ENCODE results near the gene GRK1. TPM values are rescaled to one million over a fixed set of nuclear protein-coding genes. Genes with fewer than 3 reads are reported as not detected.

The GRK1 gene
- total and polyA plus RNA-seq, 2 of the 4 experiments (the other 2 are of a cell fraction), result not detected

GRCh38 chr13:113764793-113765563 lies 98.0 kb downstream of the GRK1 start:
- no peaks in the 10 kb centered on the region for H3K79me1 ChIP-seq (ENCODE audit: low read depth in 1 of 2, low read length in 2 of 2)
- H2AK9ac ChIP-seq (replicated peaks; ENCODE audit: low read depth, low read length, poor library complexity), result no peak overlapping the region
- TF ChIP-seq RFX5 (IDR thresholded peaks at IDR 0.05; ENCODE audit: low read depth, low read length) (no peak), MAZ (IDR thresholded peaks at IDR 0.05; ENCODE audit: borderline replicate concordance, low read depth, low read length) (no peak), ELK1 (IDR thresholded peaks at IDR 0.05; ENCODE audit: borderline replicate concordance, low read depth, low read length) (no peak), CEBPB (IDR thresholded peaks at IDR 0.05; ENCODE audit: low read depth, low read length) (no peak), CTCF (conservative IDR thresholded peaks at IDR 0.05; ENCODE audit: low read depth, low read length) (no peak), POLR2A (IDR thresholded peaks at IDR 0.05; ENCODE audit: low read depth, low read length) (no peak), BHLHE40 (IDR thresholded peaks at IDR 0.05; ENCODE audit: low read depth, low read length) (no peak), FOS (IDR thresholded peaks at IDR 0.05; ENCODE audit: low read depth, low read length) (no peak), RCOR1 (IDR thresholded peaks at IDR 0.05; ENCODE audit: insufficient replicate concordance, low read length) (no peak), MXI1 (IDR thresholded peaks at IDR 0.05; ENCODE audit: borderline replicate concordance, low read depth, low read length) (no peak), USF2 (IDR thresholded peaks at IDR 0.05; ENCODE audit: low read depth, low read length) (no peak), CHD1 (IDR thresholded peaks at IDR 0.05; ENCODE audit: low read depth, low read length) (no peak), MAFK (IDR thresholded peaks at IDR 0.05; ENCODE audit: low read depth, low read length) (no peak), SMC3 (IDR thresholded peaks at IDR 0.05; ENCODE audit: low read depth, low read length) (no peak), NFE2L2 (IDR thresholded peaks at IDR 0.05; ENCODE audit: low read depth, low read length) (no peak), RAD21 (IDR thresholded peaks at IDR 0.05; ENCODE audit: low read length) (no peak)
- H3K18ac ChIP-seq (ENCODE audit: low read depth, low read length), result no peak overlapping the region
- dilution Hi-C loops (cut with HindIII; ENCODE audit: low sequenced_read_pairs, unreplicated experiment), result no loop called here
- H4K91ac ChIP-seq (ENCODE audit: insufficient read depth, low read depth, low read length), result no peak overlapping the region
- no peak overlapping the region for H3K23ac ChIP-seq (ENCODE audit: low read depth, low read length)
- no peak overlapping the region for H2BK15ac ChIP-seq (ENCODE audit: low read depth, low read length)
- no peaks in the 10 kb centered on the region for H4K20me1 ChIP-seq (ENCODE audit: insufficient read depth, low read length)
- no peaks in the 10 kb centered on the region for H3K9me1 ChIP-seq (ENCODE audit: insufficient read depth, low read length)
- H3K4ac ChIP-seq (ENCODE audit: low read depth, low read length), result no peak overlapping the region
- H3K4me1 ChIP-seq (ENCODE audit: control insufficient read depth, insufficient read depth, low read length), result no peaks in the 10 kb centered on the region
- H3K56ac ChIP-seq (ENCODE audit: extremely low read depth, insufficient read depth, low read length), result no peak overlapping the region
- H3K9ac ChIP-seq (ENCODE audit: low read depth, low read length), result no peak overlapping the region
- no peak overlapping the region for H3K27ac ChIP-seq (ENCODE audit: insufficient read depth, low read length)
- no peak overlapping the region for H4K5ac ChIP-seq (ENCODE audit: low read depth, low read length)
- no peak for DNase-seq
- no peak overlapping the region for H2AK5ac ChIP-seq (ENCODE audit: low read depth, low read length)
- peaks cover 2% of the 10 kb centered on the region; the same call in 1 of the 2 replicates for H3K9me3 ChIP-seq (ENCODE audit: control insufficient read depth, insufficient read depth, low read length)
- 89% methylated on average over 7 of the region's 19 CpGs; no CpG with 5 or more reads in 1 of the 2 experiments for WGBS, 2 experiments (ENCODE audit: extremely low coverage in 2 of 2, insufficient read length in 1 of 2)
- no peak overlapping the region for H3K4me3 ChIP-seq (ENCODE audit: insufficient read depth, low read depth, low read length)
- POLR2A ChIA-PET (ENCODE audit: unreplicated experiment), result no interaction called here
- intact Hi-C loops (cut with micrococcal nuclease), result no loop called here
- CTCF ChIA-PET, result no interaction called here
- no peak for ATAC-seq (ENCODE audit: low read depth)
- H3K27me3 ChIP-seq (ENCODE audit: control insufficient read depth, insufficient read depth, low read length), result peaks cover 35% of the 10 kb centered on the region
- no peak overlapping the region for H4K8ac ChIP-seq (ENCODE audit: low read depth in 2 of 2, low read length in 2 of 2)
- no peak overlapping the region for H2AFZ ChIP-seq (replicated peaks; ENCODE audit: low read length, poor library complexity)
- no peak overlapping the region for H3K4me2 ChIP-seq (ENCODE audit: low read depth, low read length)
- no peak overlapping the region for H3K14ac ChIP-seq (replicated peaks; ENCODE audit: low read depth, low read length)
- in situ Hi-C loops (cut with MboI; ENCODE audit: low sequenced_read_pairs), result no loop called here
- H2BK20ac ChIP-seq (ENCODE audit: low read depth, low read length), result no peak overlapping the region
- H3K36me3 ChIP-seq (ENCODE audit: control insufficient read depth, insufficient read depth, low read length), result no peaks in the 10 kb centered on the region
- no peak overlapping the region for H2BK5ac ChIP-seq (ENCODE audit: low read depth, low read length, poor library complexity, severe bottlenecking)
- H2BK120ac ChIP-seq (ENCODE audit: low read depth, low read length), result no peak overlapping the region
- BruUV-seq (replicated peaks), result no TSS peak

Data from IMR-90 (cell line).